Neural cell (in vitro differentiated cells): ENCODE data around the gene CCR3.

ENCODE experiments used
- EP300 ChIP-seq: fragments of 450-650 bp; conservative IDR thresholded peaks from 2 replicates; pipeline ENCODE4 v1.6.1; 2014; ENCODE audit warnings: antibody characterized with exemption, mild to moderate bottlenecking, moderate library complexity; ENCODE audit not compliant: poor library complexity, severe bottlenecking
- EZH2 ChIP-seq: fragments of 200-600, 300-800 bp; shearing (Covaris generic), sonication (generic); IDR thresholded peaks from 2 replicates; pipeline ENCODE4 v1.6.1; 2014; ENCODE audit warnings: antibody characterized with exemption, low read length, borderline replicate concordance, mild to moderate bottlenecking; ENCODE audit not compliant: insufficient read depth, poor library complexity, severe bottlenecking
- POLR2AphosphoS5 ChIP-seq: IDR thresholded peaks from 2 replicates; pipeline ENCODE4 v1.6.1; 2012
- SMC3 ChIP-seq: fragments of 450-650 bp; conservative IDR thresholded peaks from 2 replicates; pipeline ENCODE4 v1.6.1; 2014; ENCODE audit warnings: antibody characterized with exemption, mild to moderate bottlenecking, moderate library complexity; ENCODE audit not compliant: poor library complexity
- TAF1 ChIP-seq: IDR thresholded peaks from 2 replicates; pipeline ENCODE4 v1.6.1; 2012; ENCODE audit warnings: low read depth
- TF ChIP-seq, protein P1 (sequence below): fragments of 450-650 bp; IDR thresholded peaks from 2 replicates; pipeline ENCODE4 v1.5.1; 2014; ENCODE audit warnings: antibody characterized with exemption, mild to moderate bottlenecking, moderate library complexity; ENCODE audit not compliant: poor library complexity, severe bottlenecking
- TF ChIP-seq, protein P2 (sequence below): IDR thresholded peaks from 2 replicates; pipeline ENCODE4 v1.6.1; 2012; ENCODE audit warnings: borderline replicate concordance

DNA sequence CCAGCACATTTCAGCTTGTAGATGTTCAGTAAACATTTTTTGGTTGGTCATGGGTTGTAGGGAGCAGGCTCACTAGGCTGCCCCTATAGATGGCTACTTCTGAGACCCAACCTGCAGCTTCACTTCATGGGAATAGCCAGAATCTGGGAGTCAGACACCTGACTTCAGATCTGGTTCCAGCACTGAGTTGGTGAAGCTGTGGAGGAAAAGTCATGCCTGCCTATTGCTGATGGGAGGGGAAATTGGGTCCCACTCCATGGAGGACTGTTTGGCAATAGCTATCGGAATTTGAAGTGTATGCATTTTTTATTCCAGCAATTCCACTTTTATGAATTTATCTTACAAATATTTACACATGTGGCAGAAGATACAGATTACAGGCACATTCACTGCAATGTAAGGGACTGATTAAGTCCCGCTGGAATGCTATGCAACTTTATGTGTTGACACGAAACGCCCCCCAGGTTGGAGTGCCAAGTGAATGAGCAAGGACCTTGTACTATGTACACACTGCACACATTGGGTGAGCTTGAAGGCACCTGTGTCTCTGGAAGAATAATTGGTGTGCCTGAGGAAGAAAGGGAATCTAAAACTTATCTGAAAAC is 26.3 kb upstream of the CCR3 start:
- TF ChIP-seq POLR2AphosphoS5 (no peak), EP300 (no peak), EZH2 (no peak), SMC3 (no peak), TAF1 (no peak)
- TF ChIP-seq, protein P1, sequence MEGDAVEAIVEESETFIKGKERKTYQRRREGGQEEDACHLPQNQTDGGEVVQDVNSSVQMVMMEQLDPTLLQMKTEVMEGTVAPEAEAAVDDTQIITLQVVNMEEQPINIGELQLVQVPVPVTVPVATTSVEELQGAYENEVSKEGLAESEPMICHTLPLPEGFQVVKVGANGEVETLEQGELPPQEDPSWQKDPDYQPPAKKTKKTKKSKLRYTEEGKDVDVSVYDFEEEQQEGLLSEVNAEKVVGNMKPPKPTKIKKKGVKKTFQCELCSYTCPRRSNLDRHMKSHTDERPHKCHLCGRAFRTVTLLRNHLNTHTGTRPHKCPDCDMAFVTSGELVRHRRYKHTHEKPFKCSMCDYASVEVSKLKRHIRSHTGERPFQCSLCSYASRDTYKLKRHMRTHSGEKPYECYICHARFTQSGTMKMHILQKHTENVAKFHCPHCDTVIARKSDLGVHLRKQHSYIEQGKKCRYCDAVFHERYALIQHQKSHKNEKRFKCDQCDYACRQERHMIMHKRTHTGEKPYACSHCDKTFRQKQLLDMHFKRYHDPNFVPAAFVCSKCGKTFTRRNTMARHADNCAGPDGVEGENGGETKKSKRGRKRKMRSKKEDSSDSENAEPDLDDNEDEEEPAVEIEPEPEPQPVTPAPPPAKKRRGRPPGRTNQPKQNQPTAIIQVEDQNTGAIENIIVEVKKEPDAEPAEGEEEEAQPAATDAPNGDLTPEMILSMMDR: no peak
- TF ChIP-seq, protein P2, sequence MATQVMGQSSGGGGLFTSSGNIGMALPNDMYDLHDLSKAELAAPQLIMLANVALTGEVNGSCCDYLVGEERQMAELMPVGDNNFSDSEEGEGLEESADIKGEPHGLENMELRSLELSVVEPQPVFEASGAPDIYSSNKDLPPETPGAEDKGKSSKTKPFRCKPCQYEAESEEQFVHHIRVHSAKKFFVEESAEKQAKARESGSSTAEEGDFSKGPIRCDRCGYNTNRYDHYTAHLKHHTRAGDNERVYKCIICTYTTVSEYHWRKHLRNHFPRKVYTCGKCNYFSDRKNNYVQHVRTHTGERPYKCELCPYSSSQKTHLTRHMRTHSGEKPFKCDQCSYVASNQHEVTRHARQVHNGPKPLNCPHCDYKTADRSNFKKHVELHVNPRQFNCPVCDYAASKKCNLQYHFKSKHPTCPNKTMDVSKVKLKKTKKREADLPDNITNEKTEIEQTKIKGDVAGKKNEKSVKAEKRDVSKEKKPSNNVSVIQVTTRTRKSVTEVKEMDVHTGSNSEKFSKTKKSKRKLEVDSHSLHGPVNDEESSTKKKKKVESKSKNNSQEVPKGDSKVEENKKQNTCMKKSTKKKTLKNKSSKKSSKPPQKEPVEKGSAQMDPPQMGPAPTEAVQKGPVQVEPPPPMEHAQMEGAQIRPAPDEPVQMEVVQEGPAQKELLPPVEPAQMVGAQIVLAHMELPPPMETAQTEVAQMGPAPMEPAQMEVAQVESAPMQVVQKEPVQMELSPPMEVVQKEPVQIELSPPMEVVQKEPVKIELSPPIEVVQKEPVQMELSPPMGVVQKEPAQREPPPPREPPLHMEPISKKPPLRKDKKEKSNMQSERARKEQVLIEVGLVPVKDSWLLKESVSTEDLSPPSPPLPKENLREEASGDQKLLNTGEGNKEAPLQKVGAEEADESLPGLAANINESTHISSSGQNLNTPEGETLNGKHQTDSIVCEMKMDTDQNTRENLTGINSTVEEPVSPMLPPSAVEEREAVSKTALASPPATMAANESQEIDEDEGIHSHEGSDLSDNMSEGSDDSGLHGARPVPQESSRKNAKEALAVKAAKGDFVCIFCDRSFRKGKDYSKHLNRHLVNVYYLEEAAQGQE: no peak
